ENCODE measurements around the gene C13orf46.

DNA sequence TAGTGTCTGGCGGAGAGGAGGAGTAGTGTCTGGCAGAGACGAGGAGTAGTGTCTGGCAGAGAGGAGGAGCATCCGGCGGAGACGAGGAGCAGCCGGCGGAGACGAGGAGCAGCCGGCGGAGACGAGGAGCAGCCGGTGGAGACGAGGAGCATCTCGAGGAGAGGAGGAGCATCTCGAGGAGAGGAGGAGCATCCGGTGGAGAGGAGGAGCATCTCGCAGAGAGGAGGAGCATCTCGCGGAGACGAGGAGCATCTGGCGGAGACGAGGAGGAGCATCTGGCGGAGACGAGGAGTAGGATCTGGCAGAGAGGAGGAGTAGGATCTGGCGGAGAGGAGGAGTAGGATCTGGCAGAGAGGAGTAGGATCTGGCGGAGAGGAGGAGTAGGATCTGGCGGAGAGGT lies 18.2 kb downstream of the C13orf46 start:
- no peak for TF ChIP-seq CTCF (IDR thresholded peaks at IDR 0.05)
- TF ChIP-seq POLR2A (IDR thresholded peaks at IDR 0.05): no peak

Measured in gastroesophageal sphincter (tissue), 3 donors.